Ishikawa (cell line): ENCODE data around the gene TPRX1.

Source experiments
- CEBPB ChIP-seq: IDR thresholded peaks from 2 replicates; pipeline ENCODE4 v1.6.1; 2012
- CREB1 ChIP-seq: IDR thresholded peaks from 2 replicates; pipeline ENCODE4 v1.6.1; 2012; ENCODE audit warnings: low read depth
- EGR1 ChIP-seq: IDR thresholded peaks from 2 replicates; pipeline ENCODE4 v1.6.1; 2012
- EP300 ChIP-seq: IDR thresholded peaks from 2 replicates; pipeline ENCODE4 v1.6.1; 2012; ENCODE audit warnings: borderline replicate concordance
- FOXM1 ChIP-seq: IDR thresholded peaks from 2 replicates; pipeline ENCODE4 v1.6.1; 2012; ENCODE audit warnings: low read depth, borderline replicate concordance
- NFIC ChIP-seq: IDR thresholded peaks from 2 replicates; pipeline ENCODE4 v1.6.1; 2012
- RAD21 ChIP-seq: IDR thresholded peaks from 2 replicates; pipeline ENCODE4 v1.6.1; 2012; ENCODE audit warnings: low read depth
- REST ChIP-seq: IDR thresholded peaks from 2 replicates; pipeline ENCODE4 v1.6.1; 2012; ENCODE audit warnings: low read depth, mild to moderate bottlenecking
- TAF1 ChIP-seq: IDR thresholded peaks from 2 replicates; pipeline ENCODE4 v1.6.1; 2012; ENCODE audit warnings: low read depth, mild to moderate bottlenecking
- TCF12 ChIP-seq: IDR thresholded peaks from 2 replicates; pipeline ENCODE4 v1.6.1; 2012; ENCODE audit warnings: low read depth
- TEAD4 ChIP-seq: IDR thresholded peaks from 2 replicates; pipeline ENCODE4 v1.6.1; 2012
- USF1 ChIP-seq: IDR thresholded peaks from 2 replicates; pipeline ENCODE4 v1.6.1; 2012
- YY1 ChIP-seq: IDR thresholded peaks from 2 replicates; pipeline ENCODE4 v1.6.1; 2012; ENCODE audit warnings: low read depth
- ZBTB7A ChIP-seq: IDR thresholded peaks from 2 replicates; pipeline ENCODE4 v1.6.1; 2012; ENCODE audit warnings: low read depth
- TF ChIP-seq, protein P1 (sequence below): IDR thresholded peaks from 2 replicates; pipeline ENCODE4 v1.6.1; 2012

The TPRX1 gene

DNA sequence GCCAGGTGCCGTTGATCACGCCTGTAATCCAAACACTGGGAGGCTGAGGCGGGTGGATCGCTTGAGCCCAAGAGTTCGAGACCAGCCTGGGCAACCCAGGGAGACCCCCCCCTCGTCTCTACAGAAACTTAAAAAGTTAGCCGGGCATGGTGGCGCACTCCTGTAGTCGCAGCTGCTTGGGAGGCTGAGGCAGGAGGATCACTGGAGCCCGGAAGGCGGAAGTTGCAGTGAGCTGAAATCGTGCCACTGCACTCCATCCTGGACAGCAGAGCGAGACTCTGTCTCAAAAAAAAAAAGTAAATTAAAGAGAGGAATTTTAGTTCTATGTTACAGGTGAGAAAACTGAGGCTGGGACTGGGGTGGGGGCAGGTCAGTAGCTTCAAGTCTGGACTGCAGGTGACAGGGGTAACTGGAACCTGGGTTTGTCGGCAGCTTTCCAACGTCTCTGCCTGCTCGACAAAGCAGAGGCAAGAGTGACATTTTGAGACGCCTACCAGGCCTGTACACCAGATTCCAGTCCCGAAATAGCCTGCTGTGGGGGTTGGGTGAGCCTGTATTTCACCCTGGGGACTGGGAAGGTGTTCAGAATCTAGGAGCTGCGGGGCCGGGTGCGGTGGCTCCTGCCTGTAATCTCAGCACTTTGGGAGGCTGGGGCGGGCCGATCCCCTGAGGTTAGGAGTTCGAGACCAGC is 24.7 kb downstream of the TPRX1 start:
- TF ChIP-seq EGR1 (no peak), USF1 (no peak), RAD21 (no peak), FOXM1 (no peak), NFIC (no peak), CREB1 (no peak)

DNA sequence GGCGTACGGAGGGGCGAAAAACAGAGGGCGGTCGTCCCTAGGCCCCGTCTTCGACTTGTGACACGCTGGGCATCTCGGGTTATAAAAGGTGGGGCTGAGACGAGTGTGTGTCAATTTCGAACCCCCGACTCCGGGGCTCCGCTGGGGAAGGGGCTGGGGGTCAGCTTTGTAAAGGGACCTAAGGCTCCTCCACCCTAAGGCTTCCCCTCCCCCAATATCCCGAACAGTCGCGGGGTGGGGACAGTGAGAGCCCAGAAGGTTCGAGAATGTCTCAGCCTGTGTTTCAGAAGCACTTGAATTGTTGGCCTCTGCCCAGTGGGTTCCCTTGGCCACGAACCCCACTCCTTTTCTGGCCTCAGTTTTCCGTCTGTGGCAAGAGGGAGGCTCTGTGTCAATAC is 25.4 kb downstream of the TPRX1 start:
- TF ChIP-seq CREB1 (no peak), NFIC (no peak)
- TF ChIP-seq, protein P1, sequence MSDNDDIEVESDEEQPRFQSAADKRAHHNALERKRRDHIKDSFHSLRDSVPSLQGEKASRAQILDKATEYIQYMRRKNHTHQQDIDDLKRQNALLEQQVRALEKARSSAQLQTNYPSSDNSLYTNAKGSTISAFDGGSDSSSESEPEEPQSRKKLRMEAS, result no peak

- TF ChIP-seq USF1 (peak; percentile 21; the same call in 1 of the 2 replicates), TEAD4 (peak; percentile 20; the same call in 1 of the 2 replicates), EP300 (peak; percentile 74), CEBPB (no peak), EGR1 (peak; percentile 97), ZBTB7A (peak; percentile 98), REST (no peak), TAF1 (peak; percentile 96), NFIC (no peak), TCF12 (no peak; the same call in 1 of the 2 replicates), RAD21 (no peak), YY1 (0 out of 2 replicates have a peak, but pooled peaks have one; percentile 39), FOXM1 (no peak), CREB1 (no peak)
- TF ChIP-seq, protein P1, result peak; percentile 29; the same call in 1 of the 2 replicates
Measured at GRCh38 chr19:47778049-47778953, 26.1 kb downstream of the TPRX1 start, which contains the start of gene SELENOW. Gene SELENOW (plus strand): TSS chr19:47778703. CDS start chr19:47778786, 83 bp downstream.

- TF ChIP-seq ZBTB7A (no peak), NFIC (no peak), FOXM1 (no peak)
Measured at GRCh38 chr19:47776568-47776967, 27.8 kb downstream of the TPRX1 start.

GRCh38 chr19:47769534-47769933 is 34.8 kb downstream of the TPRX1 start:
- TF ChIP-seq, protein P1, result no peak
- no peak for TF ChIP-seq USF1
- no peak for TF ChIP-seq TAF1
- TF ChIP-seq REST, result no peak
- no peak for TF ChIP-seq TCF12
- no peak for TF ChIP-seq EGR1
